ENCODE data around the gene PTGES2.
"Not testable (repeated sequence)": the region's sequence is repeated elsewhere in the genome, so short reads cannot be mapped to it uniquely, and the experiment has no call there.

Gene PTGES2

DNA sequence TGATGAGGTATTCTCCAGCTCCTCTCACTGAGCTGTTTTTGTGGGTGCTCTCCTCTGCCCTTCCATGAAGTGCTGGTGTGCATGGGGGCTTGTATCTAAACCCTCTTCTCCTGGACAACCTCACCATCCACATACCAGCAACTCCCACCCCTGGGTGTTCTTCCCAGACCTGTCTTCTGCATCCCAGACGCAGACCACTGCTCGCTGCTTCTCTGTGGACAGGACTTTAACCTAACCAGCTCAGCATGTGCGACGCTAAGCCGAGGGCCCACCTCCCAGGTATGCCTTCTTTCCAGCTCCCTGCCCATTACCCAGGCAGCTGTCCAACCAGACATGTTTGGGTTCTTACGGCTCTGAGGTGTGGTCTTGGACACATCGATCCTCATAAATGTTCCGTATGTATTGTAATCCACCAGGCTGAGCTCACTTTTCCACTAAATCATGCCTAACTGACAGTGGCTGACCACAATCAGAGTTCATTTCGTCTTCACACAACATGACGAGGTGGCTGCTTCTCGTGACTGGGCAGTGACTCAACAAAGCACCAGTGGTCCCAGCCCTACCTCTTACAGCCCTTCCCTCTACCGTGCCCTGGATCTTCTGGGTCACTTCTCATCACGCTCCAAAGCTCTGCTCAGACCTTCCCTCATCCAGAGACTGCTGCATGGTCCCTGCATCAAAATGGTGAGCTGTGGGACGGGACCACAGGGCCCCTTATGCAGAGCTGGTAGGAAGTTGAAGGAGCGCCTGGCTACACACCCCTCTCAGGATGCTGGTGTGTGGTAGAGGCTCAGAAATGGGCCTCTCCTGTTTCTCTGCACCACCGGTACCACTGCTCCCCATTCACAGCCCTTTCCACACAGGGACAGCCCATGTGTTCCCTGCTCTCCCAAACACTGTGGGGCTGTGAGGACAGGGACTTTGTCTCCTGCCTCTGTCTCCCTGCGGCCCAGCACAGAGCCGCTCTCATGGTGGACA, 9.6 kb upstream of the PTGES2 start:
- DNase-seq, result no peak

- DNase-seq, result not testable (repeated sequence)
Measured at GRCh38 chr9:128135561-128135960, 8.0 kb upstream of the PTGES2 start.

DNA sequence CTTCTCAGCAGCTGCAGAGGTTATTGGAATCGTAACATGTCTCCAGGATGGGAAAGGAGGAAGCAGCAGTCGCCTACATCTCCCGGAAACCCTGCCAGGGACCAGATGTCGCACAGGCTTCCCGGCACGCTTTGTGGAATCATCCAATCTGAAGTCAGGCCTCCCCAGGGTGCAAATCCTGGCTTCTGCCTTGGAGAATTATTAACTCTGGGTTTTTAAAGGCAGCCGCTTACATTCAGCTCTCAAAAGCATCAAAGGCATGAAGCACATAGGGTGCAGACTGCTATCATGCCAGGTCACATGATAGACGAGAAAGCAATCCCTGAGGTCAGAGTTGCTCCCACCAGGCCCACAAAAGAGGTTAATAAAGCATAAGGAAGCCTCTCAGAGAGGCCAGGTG, 4.6 kb upstream of the PTGES2 start:
- not testable (repeated sequence) for DNase-seq

GRCh38 chr9:128131346-128131745, 3.8 kb upstream of the PTGES2 start:
- not testable (repeated sequence) for DNase-seq

GRCh38 chr9:128130651-128131050, 3.1 kb upstream of the PTGES2 start:
- not testable (repeated sequence) for DNase-seq

DNA sequence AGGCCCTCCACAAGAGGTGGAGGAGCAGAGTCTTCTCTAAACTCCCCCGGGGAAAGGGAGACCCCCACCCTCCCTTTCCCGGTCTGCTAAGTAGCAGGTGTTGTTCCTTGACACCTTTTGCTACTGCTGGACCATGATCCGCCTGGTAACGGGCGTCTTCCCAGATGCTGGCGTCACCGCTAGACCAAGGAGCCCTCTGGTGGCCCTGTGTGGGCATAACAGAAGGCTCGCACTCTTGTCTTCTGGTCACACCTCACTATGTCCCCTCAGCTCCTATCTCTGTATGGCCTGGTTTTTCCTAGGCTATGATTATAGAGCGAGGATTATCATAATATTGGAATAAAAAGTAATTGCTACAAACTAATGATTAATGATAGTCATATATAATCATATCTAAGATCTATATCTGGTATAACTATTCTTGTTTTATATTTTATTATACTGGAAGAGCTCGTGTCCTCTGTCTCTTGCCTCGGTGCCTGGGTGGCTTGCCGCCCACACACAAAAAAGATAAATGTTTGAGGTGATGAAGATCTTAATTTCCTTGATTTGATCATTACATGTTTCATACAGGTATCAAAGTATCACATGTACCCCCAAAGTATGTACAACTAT, 2.6 kb upstream of the PTGES2 start:
- DNase-seq, result not testable (repeated sequence)

DNA sequence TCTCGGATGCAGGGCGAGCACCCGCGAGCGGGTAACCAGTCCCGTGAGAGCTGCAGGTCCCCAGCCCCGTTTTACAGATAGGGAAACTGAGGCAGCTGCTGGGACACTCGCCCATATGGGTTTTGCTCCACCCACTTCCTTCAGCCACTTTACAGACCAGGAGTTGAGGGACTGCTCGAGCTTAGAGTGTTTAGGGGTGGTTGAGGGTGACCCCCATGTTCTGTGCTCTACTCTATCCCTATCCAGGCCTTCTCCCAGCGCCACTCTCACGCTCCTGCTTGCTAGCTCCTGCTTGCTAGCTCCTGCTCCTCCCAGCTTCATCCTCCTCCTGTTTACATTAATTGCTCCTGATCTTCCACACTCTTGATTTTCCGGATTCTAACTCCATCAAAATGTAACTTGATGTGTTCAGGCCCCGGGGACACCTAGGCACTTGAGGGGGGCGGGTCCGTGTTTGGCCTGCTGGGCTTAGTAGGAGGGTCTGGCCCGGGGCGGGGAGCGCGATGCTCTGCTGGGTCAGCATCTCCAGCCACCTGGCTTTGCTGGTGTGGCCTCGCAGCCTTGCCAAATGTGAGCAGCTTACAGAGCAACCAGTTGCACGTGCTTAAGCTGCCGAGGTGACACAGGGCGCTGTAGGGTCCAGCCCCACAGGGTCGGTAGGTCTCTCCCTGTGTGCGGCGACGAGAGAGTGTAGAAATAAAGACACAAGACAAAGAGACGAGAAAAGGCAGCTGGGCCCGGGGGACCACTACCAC, 1.5 kb upstream of the PTGES2 start:
- DNase-seq, result no peak

GRCh38 chr9:128127990-128128835, 684 bp upstream of the PTGES2 start:
- DNase-seq, result peak; percentile 65 to 82

GRCh38 chr9:128125580-128126354, 1.8 kb downstream of the PTGES2 start:
- DNase-seq, result no peak

GRCh38 chr9:128124873-128125579, 2.5 kb downstream of the PTGES2 start:
- DNase-seq, result peak in 1 of 2 experiments; percentile 28

DNA sequence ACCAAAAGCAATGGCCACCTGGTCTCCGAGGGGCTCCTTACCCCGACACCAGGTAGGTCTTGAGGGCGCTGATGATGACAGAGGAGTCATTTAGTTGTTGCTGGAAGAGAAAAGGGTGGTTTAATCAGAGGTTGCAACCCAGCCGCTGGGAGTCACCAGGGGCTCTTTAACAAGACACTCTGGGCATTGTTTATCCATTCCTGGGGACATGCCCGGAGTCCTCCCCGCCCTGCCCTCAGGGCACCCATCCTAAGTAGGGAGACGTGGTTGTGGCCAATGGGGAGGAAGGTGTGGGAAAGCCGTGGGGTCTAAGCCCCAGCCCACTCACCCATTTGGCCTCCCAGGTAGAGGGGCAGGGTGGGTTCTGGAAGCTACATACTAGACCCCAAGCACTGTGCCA, 3.1 kb downstream of the PTGES2 start:
- DNase-seq, result no peak

GRCh38 chr9:128123451-128124080, 4.0 kb downstream of the PTGES2 start:
- no peak for DNase-seq

- no peak for DNase-seq
Measured at GRCh38 chr9:128122809-128123175, 4.7 kb downstream of the PTGES2 start.

GRCh38 chr9:128121924-128122808, 5.4 kb downstream of the PTGES2 start:
- no peak for DNase-seq

- no peak for DNase-seq
Measured at GRCh38 chr9:128121466-128121810, 6.1 kb downstream of the PTGES2 start.

GRCh38 chr9:128120741-128121465, 6.6 kb downstream of the PTGES2 start:
- DNase-seq, result no peak

GRCh38 chr9:128120061-128120740, 7.3 kb downstream of the PTGES2 start:
- no peak for DNase-seq
